ENCODE results near the gene PLCZ1. TPM values are rescaled to one million over a fixed set of nuclear protein-coding genes. Genes with fewer than 3 reads are reported as not detected.
"Not testable (repeated sequence)": the region's sequence is repeated elsewhere in the genome, so short reads cannot be mapped to it uniquely, and the experiment has no call there.

The PLCZ1 gene, protein sequence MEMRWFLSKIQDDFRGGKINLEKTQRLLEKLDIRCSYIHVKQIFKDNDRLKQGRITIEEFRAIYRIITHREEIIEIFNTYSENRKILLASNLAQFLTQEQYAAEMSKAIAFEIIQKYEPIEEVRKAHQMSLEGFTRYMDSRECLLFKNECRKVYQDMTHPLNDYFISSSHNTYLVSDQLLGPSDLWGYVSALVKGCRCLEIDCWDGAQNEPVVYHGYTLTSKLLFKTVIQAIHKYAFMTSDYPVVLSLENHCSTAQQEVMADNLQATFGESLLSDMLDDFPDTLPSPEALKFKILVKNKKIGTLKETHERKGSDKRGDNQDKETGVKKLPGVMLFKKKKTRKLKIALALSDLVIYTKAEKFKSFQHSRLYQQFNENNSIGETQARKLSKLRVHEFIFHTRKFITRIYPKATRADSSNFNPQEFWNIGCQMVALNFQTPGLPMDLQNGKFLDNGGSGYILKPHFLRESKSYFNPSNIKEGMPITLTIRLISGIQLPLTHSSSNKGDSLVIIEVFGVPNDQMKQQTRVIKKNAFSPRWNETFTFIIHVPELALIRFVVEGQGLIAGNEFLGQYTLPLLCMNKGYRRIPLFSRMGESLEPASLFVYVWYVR
- not detected for polyA plus RNA-seq

DNA sequence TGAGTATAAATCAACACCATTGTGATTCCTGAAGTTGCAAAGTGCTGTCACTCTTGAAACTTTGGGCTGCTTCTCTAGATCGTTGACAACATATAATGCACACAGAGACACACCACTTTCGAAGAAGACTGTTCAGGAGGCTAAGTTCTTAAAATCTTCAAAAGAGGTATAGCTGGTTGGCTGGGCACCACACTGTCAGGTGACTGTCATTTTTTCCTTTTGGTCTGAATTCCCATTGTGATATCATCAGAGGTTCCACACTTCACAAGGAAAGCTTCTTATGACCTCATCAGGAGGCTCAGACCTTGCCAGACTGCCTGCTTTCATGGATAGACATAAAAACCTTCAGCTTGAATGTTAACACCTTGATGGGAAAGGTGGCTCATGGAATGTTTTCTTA, at the start of gene PLCZ1, which contains the start of gene CAPZA3:
PLCZ1 (minus strand) TSS at position 194 of the 400 bp plus-strand sequence. CDS start 641 bp downstream, outside the sequence.
CAPZA3 (plus strand) TSS at position 301 of the 400 bp plus-strand sequence. CDS start 150 bp downstream, outside the sequence.
- no peak within 1 kb of the TSS for H3K27ac Mint-ChIP-seq
- DNase-seq, result no peak
- H3K4me1 Mint-ChIP-seq, result no peaks in the 10 kb centered on the region
- H3K4me3 Mint-ChIP-seq, result no peak within 1 kb of the TSS
- peaks cover 0 to 4% (median 0%) of the 10 kb centered on the region in 3 donors for H3K36me3 Mint-ChIP-seq
- H3K27me3 Mint-ChIP-seq (ENCODE audit: low read depth in 3 of 3), result no peaks in the 10 kb centered on the region
- peaks cover 0 to 40% (median 24%) of the 10 kb centered on the region in 6 donors for H3K9me3 Mint-ChIP-seq

DNA sequence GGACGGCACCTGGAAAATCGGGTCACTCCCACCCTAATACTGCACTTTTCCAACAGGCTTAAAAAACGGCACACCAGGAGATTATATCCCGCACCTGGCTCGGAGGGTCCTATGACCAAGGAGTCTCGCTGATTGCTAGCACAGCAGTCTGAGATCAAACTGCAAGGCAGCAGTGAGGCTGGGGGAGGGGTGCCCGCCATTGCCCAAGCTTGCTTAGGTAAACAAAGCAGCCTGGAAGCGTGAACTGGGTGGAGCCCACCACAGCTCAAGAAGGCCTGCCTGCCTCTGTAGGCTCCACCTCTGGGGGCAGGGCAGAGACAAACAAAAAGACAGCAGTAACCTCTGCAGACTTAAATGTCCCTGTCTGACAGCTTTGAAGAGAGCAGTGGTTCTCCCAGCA, 47.7 kb upstream of the PLCZ1 start:
- H3K9me3 Mint-ChIP-seq, result peaks cover 14 to 28% (median 20%) of the 10 kb centered on the region in 6 donors
- H3K27ac Mint-ChIP-seq; H3K4me1 Mint-ChIP-seq; H3K36me3 Mint-ChIP-seq; H3K4me3 Mint-ChIP-seq; H3K27me3 Mint-ChIP-seq (ENCODE audit: low read depth in 3 of 3); DNase-seq: not testable (repeated sequence)

DNA sequence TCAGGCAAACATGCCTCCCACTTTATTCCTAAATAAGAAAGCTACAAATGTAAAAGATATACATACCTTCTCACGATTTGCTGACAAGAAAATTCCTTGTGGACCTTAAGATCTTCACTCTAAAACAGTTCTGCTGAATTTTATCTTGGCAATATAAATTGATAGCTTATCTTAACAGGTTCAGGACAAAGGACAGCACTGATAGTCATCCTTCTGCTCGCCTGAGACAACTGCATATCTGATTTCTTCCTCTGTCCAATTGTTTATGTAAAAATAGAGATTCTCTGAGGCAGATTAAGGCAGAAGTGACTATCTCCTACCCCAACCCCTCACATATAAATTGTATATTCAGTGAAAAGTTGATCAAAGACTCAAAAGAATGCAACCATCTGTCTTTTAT, 45.0 kb upstream of the PLCZ1 start:
- H3K4me3 Mint-ChIP-seq, result no peak overlapping the region
- H3K27ac Mint-ChIP-seq, result no peak overlapping the region
- peaks cover 19 to 39% (median 28%) of the 10 kb centered on the region in 6 donors for H3K9me3 Mint-ChIP-seq

DNA sequence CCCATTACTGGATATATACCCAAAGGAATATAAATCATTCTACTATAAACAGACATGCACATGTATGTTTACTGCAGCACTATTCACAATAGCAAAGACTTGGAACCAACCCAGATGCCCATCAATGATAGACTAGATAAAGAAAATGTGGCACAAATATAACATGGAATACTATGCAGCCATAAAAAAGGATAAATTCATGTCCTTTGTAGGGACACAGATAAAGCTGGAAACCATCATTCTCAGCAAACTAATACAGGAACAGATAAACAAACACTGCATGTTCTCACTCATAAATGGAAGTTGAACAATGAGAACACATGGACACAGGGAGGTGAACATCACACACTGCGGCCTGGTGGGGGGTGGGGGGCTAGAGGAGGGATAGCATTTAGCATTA, 28.7 kb upstream of the PLCZ1 start:
- H3K27ac Mint-ChIP-seq; H3K4me1 Mint-ChIP-seq; H3K27me3 Mint-ChIP-seq (ENCODE audit: low read depth in 3 of 3); DNase-seq; H3K36me3 Mint-ChIP-seq; H3K4me3 Mint-ChIP-seq: not testable (repeated sequence)
- H3K9me3 Mint-ChIP-seq, result peaks cover 7 to 29% (median 27%) of the 10 kb centered on the region in 6 donors

More for the DNA sequence above, 45.0 kb upstream of the PLCZ1 start:
- Mint-ChIP-seq H3K4me1 (no peaks in the 10 kb centered on the region), H3K27me3 (ENCODE audit: low read depth in 3 of 3) (peaks cover 0 to 3% (median 2%) of the 10 kb centered on the region in 3 donors), H3K36me3 (peaks cover 0 to 4% (median 4%) of the 10 kb centered on the region in 3 donors)
- no peak for DNase-seq

DNA sequence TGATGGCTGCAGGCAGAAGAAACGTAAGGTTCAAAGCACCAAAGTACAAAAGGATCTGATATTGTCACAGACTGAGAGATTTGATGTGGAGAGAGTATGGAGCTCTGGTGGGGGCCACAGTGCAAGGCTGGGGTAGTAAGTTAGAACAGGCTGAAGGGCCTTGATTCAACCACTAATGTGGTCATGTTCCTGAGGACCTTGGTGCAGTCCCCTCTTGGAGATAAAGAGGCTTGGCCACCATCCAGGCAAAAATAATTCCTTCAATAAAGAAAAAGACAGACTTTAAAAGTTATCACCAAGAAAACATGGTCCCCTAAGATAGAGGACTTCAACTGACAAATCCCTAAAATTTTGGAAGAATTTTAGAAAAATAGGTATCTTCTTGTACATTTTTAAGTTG, 17.5 kb upstream of the PLCZ1 start:
- Mint-ChIP-seq H3K27ac (no peak overlapping the region), H3K4me1 (no peaks in the 10 kb centered on the region), H3K4me3 (no peak overlapping the region), H3K9me3 (peaks cover 2 to 22% (median 4%) of the 10 kb centered on the region in 6 donors), H3K27me3 (ENCODE audit: low read depth in 3 of 3) (peaks cover 0 to 4% (median 2%) of the 10 kb centered on the region in 3 donors), H3K36me3 (no peaks in the 10 kb centered on the region)
- DNase-seq, result no peak

DNA sequence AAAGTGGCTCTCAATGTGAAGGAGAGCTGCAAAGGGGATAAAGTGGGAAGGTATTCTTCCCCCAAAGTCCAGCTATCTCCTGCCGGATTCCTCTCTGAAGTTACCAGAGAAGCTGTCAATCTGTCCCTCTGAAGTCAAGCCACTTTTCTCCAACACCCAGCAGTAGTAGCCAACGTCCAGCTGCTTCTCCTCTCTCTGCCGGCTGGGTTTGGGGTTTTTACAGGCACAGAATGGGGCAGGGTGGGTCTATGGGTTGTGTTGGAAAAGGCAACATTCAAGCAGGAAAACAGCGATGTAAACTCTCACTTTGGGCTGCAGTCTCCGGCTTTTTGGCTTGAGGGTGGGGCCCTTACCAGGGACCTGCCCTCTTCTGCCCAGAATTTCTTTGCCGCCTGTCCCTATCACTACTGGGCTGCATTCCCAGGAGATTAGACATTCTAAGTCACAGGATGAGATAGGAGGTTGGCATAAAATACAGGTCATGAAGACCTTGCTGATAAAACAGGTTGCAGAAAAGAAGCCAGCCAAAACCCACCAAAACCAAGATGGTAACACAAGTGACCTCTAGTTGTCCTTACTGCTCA, 16.4 kb upstream of the PLCZ1 start:
- Mint-ChIP-seq H3K27me3 (ENCODE audit: low read depth in 3 of 3) (peaks cover 0 to 4% (median 2%) of the 10 kb centered on the region in 3 donors), H3K27ac (no peak overlapping the region), H3K9me3 (peaks cover 2 to 22% (median 4%) of the 10 kb centered on the region in 6 donors), H3K36me3 (no peaks in the 10 kb centered on the region), H3K4me3 (no peak overlapping the region), H3K4me1 (no peaks in the 10 kb centered on the region)
- DNase-seq, result no peak

DNA sequence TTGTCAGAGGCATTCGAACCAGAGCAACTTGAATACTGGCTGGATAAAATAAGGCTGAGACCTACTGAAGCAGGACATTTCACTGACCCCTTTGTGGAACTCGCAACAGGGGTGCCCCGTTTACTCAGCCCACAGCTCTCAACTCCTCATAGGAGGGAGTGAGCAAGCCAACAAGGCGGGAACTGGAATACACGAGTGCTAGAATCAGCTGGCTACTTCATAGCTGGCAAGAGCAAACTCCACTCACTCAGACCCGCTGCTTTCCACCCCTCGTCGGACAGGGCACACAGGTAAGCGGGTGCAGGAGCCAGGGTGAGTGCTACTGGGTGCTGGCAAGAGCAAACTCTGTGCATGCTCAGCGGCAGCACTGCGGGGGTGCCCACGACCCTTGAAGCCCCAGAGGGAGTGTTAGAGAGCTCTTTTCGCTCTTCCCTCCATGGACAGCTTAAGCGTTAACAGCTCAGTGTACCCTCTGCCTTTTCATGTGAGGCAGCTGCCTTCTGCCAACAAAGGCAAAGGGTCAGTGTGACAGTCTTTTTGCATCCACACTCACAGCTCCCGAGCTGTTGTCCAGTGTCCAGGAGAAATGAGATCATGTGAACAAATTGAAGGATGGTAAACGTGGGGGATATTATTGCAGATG, 15.8 kb upstream of the PLCZ1 start:
- no peaks in the 10 kb centered on the region for H3K4me1 Mint-ChIP-seq
- no peak overlapping the region for H3K27ac Mint-ChIP-seq
- H3K4me3 Mint-ChIP-seq, result no peak overlapping the region
- no peaks in the 10 kb centered on the region for H3K36me3 Mint-ChIP-seq
- H3K27me3 Mint-ChIP-seq (ENCODE audit: low read depth in 3 of 3), result peaks cover 0 to 4% (median 2%) of the 10 kb centered on the region in 3 donors
- H3K9me3 Mint-ChIP-seq, result peaks cover 2 to 22% (median 4%) of the 10 kb centered on the region in 6 donors
- no peak for DNase-seq

DNA sequence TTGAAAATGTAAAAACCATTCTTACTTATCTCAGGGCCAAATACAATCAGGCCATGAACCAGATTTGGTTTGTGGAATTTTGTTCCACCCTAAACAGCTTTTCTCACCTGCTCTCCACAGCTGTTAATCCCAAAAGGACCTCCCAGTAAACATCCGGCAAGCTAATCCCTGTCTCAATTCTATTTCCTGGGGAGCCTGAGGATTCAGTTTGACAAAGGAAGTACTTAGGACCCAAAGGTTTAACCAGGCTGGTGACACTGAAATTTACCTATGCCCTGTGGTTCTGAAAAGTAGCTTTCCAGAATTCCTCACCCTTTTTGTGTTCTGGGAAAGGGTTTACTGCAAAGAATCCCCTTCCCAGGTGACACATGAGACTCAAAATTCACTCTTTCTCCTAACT, 15.1 kb upstream of the PLCZ1 start:
- no peaks in the 10 kb centered on the region for H3K36me3 Mint-ChIP-seq

DNA sequence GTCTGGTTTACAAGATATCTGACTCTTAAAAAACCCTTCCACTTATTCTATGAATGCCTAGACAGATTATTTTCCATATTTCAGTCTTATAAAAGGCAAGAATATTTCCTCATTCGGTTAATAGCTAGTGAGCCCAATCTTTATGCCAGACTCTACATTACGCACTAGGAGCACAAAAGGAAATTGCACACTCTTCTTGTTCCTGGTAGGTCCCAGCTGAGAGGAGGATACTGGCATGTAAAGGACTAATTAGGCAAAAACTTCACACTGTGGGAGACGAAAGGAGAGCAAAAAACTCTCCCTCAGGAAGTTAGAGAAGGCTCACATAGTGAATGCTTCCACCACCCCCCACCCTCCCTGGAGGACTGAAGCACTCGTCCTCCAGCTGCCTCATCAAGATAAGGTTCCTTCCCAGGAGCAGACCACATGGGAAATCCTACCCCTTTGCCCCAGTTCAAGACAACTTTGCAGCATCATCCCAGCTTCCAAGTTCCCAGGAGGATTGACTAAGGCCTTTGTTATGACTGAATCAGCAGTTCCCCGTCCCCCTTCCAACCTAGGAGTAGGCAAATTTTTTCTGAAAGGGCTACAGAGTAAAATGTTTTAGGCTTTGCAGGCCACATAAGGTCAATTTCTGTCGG, 14.6 kb upstream of the PLCZ1 start:
- Mint-ChIP-seq H3K4me1 (no peaks in the 10 kb centered on the region), H3K9me3 (peaks cover 0 to 16% (median 2%) of the 10 kb centered on the region in 6 donors), H3K27ac (no peak overlapping the region), H3K36me3 (no peaks in the 10 kb centered on the region), H3K4me3 (no peak overlapping the region), H3K27me3 (ENCODE audit: low read depth in 3 of 3) (peaks cover 0 to 4% (median 2%) of the 10 kb centered on the region in 3 donors)
- DNase-seq, result no peak

More for the DNA sequence above, 15.1 kb upstream of the PLCZ1 start:
- Mint-ChIP-seq H3K27me3 (ENCODE audit: low read depth in 3 of 3) (peaks cover 0 to 4% (median 2%) of the 10 kb centered on the region in 3 donors), H3K4me1 (no peaks in the 10 kb centered on the region), H3K4me3 (no peak overlapping the region), H3K27ac (no peak overlapping the region), H3K9me3 (peaks cover 2 to 17% (median 3%) of the 10 kb centered on the region in 6 donors)
- no peak for DNase-seq

DNA sequence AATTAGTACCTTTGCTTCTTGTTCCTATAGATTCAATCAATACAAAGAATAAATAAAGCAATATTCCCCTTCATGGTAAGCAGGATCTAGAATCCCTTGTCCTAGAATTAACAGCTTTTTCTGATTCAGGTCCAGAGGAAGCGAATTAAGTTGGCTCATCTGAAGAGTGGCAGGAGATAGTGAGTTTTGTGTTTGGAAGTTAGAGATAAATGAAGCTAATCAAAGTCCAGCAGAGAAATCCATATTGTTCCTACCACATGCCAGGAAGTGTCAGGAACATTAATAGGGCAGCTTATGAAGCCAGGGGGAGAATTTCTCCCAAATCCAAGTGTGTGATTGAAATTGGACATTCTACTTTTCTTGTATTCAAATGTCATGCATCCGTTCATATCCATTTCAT, 14.1 kb upstream of the PLCZ1 start:
- Mint-ChIP-seq H3K4me3 (no peak overlapping the region), H3K4me1 (no peaks in the 10 kb centered on the region), H3K36me3 (no peaks in the 10 kb centered on the region), H3K27ac (no peak overlapping the region), H3K27me3 (ENCODE audit: low read depth in 3 of 3) (peaks cover 0 to 4% (median 2%) of the 10 kb centered on the region in 3 donors), H3K9me3 (peaks cover 0 to 21% (median 2%) of the 10 kb centered on the region in 6 donors)
- no peak for DNase-seq

DNA sequence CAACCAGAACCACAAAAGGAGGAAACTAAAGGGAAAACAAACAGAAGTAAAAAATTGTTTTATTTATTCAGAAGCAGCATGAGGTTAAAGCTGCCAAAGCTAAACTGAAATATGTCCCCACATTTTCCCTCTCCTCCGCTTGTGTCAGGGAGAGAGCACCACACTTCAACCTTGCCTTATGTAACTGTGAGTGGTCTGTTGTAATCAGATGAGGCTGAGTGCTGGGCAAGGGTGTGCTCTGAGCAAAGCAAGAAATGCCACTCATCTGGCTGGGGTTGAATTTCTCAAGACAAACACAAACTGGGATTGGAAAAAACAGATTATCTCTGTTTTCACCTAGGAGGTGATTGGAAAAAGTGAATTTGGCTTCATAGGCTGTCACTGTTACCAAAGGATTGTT, 12.3 kb upstream of the PLCZ1 start:
- no peak for DNase-seq
- Mint-ChIP-seq H3K4me1 (no peaks in the 10 kb centered on the region), H3K27ac (no peak overlapping the region), H3K4me3 (no peak overlapping the region), H3K27me3 (ENCODE audit: low read depth in 3 of 3) (peaks cover 0 to 2% (median 2%) of the 10 kb centered on the region in 3 donors), H3K36me3 (no peaks in the 10 kb centered on the region), H3K9me3 (peaks cover 1 to 28% (median 4%) of the 10 kb centered on the region in 6 donors)

DNA sequence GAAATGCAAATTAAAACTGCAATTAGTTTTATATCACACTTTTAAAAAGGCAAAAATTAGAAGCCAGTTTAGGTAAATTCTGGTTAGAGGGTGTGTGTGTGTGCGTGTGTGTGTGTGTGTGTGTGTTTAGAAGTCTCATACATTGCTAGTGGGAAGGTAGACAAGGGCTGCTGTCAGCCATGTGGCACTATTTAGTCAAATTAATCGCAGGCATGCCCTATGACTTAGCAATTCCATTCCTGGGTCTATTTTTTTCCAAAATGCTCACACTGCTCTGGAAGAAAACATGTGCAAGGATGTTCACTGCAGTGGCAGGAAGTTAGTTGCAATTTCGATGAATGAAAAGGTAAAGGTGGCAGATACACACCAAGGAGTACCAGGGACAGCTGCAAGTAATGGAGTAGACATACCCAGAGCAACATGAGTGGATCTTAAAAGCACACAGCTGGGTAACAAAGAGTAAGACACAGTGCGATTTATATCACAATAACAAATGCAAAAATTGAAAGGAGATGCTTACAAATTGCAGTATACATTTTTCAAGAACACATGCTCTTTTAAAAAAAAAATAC, 11.7 kb upstream of the PLCZ1 start:
- H3K27me3 Mint-ChIP-seq (ENCODE audit: low read depth in 3 of 3), result peaks cover 0 to 2% (median 2%) of the 10 kb centered on the region in 3 donors
- DNase-seq, result no peak
- no peaks in the 10 kb centered on the region for H3K4me1 Mint-ChIP-seq
- no peaks in the 10 kb centered on the region for H3K36me3 Mint-ChIP-seq
- no peak overlapping the region for H3K4me3 Mint-ChIP-seq
- H3K9me3 Mint-ChIP-seq, result peaks cover 1 to 34% (median 4%) of the 10 kb centered on the region in 6 donors
- H3K27ac Mint-ChIP-seq, result no peak overlapping the region

DNA sequence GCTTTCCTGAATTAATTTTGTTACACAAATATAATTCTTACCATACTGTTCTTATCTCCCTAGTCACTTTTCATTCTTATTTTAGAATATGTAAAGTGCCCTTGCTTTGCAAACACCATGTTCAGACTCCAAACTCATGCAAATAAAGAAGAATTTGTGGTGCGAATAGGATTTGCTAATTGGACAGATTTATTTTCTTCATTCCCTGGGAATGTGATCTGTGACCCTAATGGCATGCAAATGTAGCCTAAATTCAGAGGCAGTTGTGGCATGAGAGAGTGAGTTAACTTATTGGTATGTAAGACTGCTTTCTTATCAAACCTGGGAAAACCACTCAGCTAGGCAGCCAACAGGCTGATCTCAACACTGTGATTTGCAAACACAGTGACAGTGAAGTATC, 10.1 kb upstream of the PLCZ1 start:
- Mint-ChIP-seq H3K9me3 (peaks cover 1 to 40% (median 5%) of the 10 kb centered on the region in 6 donors), H3K27ac (no peak overlapping the region), H3K36me3 (no peaks in the 10 kb centered on the region), H3K4me3 (no peak overlapping the region), H3K27me3 (ENCODE audit: low read depth in 3 of 3) (peaks cover 0 to 2% (median 2%) of the 10 kb centered on the region in 3 donors), H3K4me1 (no peaks in the 10 kb centered on the region)
- no peak for DNase-seq
